Smooth muscle cell of the pulmonary artery (primary cell): ENCODE measurements around the gene LMOD2. TPM values are rescaled to one million over a fixed set of nuclear protein-coding genes. Genes with fewer than 3 reads are reported as not detected.

Source experiments
- total RNA-seq: library from RNA; depleted of rRNA; stranded (reverse); fragments of >200 nt; gene quantifications from 2 replicates; pipeline ENCODE4 v1.2.3, GENCODE V29; 2014

LMOD2 gene
- not detected in 2 replicates for total RNA-seq

DNA sequence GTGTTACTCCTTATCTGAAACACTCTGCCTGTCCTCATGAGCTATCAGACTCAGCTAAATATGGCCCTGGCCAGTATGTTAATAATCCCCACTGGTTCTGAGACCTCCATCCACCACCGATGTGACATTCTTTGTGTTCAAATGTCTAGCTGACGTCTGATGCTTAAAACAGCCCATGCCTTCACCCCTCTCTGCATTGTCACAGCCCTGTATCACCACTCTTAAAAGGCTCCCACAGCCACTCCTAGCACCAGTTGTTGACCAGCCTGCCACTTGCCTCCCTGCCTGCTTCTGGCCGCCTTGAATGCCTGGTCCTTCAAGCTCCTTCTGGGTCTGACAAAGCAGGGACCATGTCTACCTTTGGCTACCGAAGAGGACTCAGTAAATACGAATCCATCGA is at the start of gene LMOD2:
Gene LMOD2 (plus strand): TSS at position 253 of the 400 bp plus-strand sequence. CDS start 98 bp downstream, at position 351.

Other genes starting within 250 kb of the LMOD2 start
- 0.63 and 0.85 TPM in 2 replicates for gene IQUB, start 121.3 kb upstream of the LMOD2 start, total RNA-seq
- gene NDUFA5, start 98.0 kb upstream of the LMOD2 start, total RNA-seq = 16.7 and 30.4 TPM in 2 replicates
- not detected in 2 replicates for gene ASB15, start 54.0 kb upstream of the LMOD2 start, total RNA-seq
- gene WASL, start 93.1 kb downstream of the LMOD2 start, total RNA-seq = 15.6 and 19.6 TPM in 2 replicates
- not detected in 2 replicates for gene HYAL4, start 189.3 kb downstream of the LMOD2 start, total RNA-seq